SW 1271 (cell line): ENCODE results near the gene DDA1.

Experiments
- DNase-seq, 2 experiments: peaks; one replicate each; lab custom pipeline; 2025; lab: John Stamatoyannopoulos, UW

Gene DDA1

DNA sequence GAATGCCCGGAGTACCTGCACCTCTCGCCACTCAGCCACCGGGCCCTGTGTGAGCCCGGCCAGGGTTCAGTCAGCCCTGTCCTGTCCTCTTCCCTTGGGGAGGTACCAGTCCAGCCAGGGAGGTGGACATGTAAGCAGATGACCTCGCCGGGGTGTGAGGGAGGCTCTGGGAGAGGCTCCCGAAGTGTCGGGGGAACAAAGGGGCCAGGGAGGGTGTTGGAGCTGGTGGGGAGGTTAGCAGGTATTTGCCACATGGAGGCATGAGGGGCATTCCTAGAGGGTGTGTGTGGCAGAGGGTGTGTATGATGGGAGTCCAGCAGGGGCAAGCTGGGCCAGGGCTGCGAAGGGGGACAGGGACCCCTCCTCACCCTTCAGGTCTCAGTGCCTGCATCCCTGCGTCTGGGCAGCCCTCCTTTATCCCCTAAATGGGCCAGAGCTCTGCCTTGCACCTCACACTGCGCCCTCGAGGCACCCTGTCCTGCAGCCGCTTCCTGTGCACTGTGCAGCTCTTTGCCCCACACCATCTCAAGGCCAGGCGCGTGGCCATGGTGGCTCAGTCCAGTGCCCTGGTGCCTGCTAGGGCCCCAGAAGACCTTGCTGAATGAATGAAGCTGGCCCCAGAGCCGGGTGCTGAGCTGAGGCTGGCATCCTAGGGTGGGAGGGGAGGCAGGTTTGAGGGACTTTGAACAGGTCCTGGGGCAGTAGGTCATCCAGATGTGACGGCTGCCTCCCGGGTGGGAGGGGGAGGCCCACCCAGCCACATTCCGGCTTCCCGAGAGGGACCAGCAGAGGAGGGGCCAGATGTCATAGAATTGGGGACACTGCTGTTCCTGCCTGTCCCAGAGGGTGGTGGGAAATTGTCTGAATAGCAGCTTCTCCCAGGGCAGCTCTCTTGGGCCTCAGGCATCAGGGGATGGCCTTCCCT lies 3.1 kb downstream of the DDA1 start:
- no peak for DNase-seq

DNA sequence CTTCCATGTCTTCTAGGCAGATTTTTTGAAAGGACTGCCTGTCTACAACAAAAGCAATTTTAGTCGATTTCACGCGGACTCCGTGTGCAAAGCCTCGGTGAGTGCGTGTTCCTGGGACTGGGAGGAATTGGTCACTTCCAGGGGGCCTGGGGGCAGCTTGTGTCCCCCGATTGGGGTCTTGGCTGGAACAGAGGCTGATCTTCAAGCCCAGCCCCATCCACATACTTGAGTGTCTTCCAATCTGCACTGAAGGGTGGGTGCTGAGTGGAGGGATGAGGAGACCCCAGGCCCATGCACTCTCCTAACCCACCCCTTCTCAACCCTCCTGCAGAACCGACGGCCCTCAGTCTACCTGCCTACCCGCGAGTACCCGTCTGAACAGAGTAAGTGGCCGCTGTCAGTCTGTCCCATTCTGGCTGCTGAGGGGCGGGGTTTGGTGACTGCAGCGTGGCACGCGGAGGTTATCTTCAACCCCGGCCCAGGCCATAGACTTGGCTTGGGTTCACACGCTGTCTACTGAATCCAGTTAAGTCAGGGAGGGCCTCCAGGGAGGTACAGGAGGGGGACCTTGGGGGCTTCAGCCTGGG lies 4.7 kb downstream of the DDA1 start:
- DNase-seq: no peak

DNA sequence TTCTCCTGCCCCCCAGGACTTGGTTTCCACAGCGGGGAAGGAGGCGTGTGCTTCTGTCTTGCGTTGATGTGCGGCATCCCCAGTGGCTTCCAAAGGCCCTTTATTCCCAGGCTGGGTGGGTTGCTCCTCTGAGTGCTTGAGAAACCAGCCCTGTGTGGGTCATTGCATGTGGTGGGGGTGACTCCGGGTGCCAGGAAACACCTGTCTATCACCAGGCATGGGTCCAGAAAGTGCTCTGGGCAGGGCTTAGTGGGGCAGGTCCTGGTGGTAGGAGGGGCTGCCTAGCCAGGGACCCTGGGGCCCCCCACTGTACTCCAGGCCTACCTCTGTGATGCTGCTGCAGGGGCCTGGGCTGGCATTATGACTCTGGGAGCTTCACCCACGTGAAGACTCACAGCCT lies 9.6 kb downstream of the DDA1 start:
- no peak for DNase-seq

DNA sequence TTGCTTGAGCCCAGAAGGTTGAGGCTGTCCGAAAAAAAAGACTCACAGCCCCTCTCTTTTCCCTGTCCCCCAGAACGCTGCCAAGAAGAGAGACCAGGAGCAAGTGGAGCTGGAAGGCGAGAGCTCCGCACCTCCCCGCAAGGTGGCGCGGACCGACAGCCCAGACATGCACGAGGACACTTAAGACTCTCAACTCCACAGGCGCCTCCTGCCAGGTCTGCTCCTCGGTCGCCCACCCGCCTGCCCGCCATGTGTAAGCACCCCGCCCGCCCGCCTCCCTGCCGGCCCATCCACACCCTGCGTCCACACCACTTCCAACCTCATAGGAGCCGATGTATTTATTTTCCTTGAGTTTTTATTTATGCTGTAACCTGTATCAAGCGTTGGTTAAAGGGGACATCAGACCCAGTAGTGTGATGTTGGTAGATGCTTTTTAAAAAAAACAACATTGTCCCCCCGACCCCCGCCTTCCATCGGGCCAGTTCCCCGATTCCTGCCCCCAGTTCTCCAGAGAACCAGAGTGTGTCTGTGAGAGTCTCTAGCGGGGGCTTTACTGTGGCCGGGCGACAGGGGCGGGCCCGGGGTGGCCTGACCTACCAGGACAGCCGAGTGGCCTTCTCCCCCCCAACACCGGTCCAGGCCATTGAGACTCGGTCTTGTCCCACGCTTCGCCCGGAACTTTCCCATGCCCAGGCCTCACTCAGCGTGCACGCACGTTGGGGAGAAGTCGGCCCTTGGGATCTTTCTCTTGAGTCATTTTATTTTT lies 10.3 kb downstream of the DDA1 start:
- DNase-seq: no peak

DNA sequence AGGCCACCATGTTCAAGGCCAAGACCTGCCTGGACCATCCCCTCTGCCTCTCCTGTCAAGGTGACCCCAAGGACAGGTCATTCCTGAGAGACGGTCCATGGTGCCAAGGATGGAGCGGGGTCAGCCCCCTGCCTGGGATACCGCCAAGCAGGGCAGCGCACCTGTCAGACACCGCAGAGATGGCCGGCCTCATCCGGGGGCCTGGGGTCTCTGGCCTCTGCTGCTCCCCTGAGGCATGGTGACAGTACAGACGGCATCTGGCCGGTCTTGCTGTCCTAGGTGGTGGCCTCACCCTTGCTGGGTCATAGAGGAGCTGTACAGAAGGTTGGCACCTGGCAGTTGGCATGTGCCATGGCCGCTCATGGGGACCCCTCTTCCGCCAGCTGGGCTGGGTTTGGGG lies 11.1 kb downstream of the DDA1 start:
- DNase-seq: no peak

DNA sequence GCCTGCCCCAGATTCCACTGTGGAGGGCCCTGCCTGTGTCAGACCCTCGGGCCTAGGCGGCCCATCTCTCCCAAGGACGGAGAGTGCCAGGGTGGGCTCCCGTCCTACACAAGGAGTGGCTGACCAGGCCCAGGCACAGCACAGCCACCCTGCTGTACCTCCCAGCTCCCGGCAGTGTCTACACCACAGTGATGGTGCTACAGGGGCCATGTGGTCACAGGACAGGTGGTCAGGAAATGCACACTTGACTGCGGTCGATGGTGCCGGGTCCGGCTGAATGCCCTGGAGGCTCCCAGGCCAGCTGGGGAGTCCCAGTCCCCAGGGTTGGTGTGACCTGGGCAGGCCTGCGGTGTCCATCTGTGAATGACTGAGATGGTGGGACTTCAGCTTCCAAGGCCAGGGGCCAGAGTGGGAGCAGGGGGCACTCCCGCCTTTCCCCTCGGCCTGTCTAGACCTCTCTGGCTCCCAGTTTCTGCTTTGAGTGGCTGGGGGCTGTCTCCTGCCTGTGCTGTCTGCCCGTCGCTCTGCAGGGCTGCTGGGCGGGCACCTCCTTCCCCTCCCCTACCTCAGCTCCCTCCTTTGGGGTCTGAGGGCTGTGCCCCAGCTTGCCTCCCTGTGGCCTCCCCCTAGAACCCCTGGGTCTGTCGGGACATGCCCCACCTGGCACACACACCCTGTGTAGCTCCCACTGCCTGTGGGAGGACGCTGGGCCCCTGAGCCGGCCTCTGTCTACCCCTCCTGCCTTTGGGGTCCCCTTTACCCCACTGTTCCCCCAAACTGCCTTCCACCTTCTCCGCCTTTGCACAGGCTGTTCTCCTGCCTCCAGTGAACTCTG lies 12.5 kb downstream of the DDA1 start:
- DNase-seq: no peak

DNA sequence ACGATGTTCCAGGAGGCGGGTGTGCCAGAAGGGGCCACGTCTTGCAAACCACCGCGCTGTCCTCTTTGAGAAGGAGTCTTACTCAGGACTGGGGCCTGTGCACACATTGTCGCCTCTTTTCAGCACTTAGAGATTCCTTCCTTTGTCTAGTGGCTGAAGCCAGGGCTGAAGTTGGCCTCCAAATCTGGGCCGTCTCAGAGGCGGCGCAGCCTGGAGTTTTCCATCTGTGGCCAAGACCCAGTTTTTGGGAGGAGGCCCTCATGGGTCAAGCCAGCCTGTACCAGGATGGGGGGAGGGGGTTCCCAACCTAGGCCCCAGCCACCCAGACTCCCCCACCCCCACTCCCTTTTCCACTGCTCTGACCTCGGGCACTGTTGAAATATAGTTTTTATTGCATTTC lies 13.5 kb downstream of the DDA1 start:
- no peak for DNase-seq

DNA sequence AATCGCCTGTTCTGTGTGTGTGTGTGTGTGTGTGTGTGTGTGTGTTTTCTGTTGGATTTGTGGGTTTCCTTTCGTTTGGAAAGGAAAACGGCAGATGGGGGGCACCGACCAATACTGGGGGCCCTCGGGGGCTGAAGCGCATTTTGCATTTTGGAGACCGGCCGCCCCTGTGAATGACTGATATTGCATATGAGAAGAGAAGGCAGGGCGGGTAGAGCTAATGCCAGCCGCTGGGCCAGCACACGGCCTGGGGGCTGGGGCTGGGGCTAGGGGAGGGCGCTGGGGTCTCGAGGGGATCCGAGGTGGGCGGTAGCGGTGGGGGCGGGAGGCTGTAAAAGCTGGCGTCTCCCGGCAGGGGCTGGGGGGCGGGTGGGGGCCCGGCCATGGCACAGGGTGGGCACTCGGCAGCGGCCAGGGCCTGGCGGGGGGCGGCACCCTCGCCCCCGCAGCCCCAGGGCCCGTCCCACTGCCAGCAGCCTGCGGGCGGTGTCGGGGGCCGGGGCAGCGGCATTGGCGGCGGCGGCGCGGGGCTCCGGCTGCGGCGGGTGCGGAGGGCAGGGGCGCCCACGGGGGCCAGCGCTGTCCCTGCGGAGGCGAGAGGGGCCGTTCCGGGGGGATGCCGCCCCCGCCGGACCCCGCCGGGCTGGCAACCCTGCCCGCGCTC lies 14.1 kb downstream of the DDA1 start:
- no peak for DNase-seq

DNA sequence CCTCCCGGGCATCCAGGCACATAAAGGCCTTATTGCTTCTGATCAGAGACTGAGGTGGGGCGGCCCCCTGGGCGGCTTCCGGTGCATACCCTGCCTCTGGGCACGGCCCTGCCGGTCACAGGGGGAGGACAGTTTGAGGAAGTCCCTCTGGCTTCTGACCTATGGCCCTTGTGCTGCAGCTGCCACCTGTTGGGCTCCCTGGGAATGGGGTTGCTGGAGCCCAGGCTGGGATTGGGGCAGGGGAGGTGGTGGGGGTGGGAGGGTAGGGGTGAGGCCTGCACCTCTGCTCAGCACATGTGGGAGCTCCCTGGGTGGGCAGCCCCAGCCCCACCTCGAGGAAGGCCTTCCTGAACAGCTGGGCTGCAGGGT lies 14.6 kb downstream of the DDA1 start:
- no peak for DNase-seq

DNA sequence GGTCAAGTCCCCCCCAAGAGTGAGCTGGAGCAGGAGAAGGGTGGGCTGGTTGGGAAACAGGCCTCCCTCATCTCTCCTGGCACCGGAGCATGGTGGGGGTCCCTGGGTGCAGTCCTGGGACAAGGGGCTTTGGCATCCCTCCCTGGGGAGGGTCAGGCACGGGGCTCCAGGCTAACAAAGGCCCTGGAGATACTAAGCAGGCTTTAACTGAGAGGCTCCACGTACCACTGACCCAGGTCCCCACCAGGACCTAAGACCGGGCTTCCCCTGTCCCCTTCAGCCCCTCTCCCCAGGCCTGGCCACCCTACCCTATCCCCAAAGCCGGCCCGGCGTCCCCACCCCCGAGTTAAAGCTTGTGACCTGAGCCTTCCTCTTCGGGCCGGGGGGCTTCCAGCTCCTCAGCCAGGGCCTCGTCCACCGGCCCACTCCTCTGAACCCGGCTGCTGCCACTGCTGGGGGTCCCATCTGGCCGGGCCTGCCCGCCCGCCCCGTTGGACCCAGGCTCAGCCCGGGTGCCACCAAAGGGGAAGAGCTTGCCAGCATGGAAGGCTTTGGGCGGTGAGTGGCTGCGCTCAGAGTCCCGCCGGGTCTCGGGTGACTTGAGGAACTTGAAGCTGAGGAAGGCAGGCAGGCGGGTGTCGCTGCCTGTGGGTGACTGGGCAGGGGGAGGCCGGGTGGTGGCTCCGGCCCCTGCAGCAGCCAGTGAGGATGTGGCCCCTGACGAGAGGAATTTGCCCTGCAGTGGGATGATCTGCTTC lies 15.2 kb downstream of the DDA1 start:
- DNase-seq: no peak

DNA sequence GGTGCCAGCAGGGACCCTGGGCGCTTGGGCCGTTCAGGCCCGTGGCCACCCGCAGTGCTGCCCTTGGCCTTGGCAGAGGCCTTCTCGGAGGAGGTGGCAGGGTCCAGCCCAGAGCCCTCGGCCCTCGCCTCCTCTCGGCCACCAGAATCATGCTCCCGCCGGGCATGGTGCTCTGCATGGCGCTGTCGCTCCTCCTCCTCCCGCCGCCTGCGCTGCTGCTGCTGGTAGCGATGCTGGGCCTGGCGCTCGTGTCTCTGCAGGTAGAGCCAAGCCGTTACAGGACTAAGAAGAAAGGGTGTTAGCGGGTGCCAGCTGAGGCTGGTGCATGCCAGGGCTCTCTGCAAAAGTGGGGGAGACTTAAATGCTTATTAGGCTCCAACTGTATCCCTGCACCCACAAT lies 15.8 kb downstream of the DDA1 start:
- no peak for DNase-seq

DNA sequence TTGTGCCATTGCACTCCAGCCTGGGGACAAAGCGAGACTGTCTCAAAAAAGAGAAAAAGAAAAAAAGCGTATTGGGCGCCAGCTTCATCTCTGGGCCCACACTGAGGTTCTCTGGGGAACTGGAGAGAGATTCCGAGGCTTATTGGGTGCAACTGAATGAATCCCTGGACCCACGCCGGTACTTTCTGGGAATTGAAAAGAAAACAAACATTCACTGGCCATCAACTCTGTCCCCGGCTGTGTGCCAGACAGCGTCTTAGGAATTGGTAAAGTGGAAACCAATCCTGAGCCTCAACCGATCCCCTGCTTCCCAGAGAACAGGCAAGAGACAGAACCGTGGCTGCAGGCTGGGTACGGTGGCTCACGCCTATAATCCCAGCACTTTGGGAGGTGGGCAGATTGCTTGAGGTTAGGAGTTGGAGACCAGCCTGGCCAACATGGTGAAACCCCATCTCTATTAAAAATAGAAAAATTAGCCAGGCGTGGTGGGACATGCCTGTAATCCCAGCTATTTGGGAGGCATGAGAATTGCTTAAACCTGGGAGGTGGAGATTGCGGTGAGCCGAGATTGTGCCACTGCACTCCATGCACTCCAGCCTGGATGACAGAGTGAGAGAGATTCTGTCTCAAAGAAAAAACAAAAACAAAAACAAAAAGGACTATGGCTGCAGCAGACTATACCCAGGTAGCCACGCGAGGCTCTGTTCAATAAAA lies 16.7 kb downstream of the DDA1 start:
- no peak for DNase-seq

DNA sequence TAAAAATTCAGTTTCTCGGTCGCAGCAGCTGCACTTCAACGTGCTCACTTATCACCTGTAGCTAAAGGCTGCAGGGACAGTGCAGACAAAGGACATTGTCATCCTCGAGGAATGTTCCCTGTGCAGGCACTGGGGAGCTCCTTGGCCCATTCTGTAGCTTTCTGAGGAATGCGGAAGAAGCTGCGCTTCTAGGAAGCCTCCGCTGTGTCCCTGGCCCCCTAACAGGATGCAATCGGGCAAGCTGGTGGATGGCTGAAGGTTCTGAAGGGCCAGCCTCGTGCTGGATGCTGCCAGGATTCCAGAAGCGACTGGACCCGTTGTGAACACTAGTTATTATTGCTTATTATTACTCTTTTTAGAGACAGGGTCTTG lies 17.2 kb downstream of the DDA1 start:
- DNase-seq: no peak

DNA sequence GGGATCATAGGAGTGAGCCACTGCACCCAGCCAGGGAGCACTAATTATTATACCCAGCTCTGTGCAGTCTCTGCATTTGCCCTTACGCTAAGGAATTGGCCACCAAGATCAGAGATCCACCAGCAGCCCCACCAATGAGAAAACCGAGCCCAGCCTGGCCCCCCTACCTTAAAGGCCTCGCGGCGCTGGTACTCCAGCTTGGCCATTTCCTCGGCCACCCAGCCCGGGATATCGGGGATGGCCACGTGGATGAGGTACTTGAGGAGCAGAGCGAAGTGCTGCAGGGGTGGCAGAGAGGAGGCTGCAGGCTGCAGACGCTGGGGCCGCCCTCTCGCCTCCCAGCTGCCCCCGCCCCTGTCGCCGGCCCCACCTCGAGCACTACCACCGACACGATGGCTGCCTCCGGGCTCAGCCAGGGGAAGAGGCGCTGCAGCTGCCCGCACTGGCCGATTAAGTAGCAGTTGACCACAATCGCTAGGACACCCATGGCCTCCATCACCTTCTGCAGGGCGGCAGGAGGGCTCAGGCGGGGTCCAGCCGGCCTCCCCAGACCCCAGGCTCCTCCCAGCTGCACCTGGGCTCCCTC lies 17.8 kb downstream of the DDA1 start:
- DNase-seq: no peak

DNA sequence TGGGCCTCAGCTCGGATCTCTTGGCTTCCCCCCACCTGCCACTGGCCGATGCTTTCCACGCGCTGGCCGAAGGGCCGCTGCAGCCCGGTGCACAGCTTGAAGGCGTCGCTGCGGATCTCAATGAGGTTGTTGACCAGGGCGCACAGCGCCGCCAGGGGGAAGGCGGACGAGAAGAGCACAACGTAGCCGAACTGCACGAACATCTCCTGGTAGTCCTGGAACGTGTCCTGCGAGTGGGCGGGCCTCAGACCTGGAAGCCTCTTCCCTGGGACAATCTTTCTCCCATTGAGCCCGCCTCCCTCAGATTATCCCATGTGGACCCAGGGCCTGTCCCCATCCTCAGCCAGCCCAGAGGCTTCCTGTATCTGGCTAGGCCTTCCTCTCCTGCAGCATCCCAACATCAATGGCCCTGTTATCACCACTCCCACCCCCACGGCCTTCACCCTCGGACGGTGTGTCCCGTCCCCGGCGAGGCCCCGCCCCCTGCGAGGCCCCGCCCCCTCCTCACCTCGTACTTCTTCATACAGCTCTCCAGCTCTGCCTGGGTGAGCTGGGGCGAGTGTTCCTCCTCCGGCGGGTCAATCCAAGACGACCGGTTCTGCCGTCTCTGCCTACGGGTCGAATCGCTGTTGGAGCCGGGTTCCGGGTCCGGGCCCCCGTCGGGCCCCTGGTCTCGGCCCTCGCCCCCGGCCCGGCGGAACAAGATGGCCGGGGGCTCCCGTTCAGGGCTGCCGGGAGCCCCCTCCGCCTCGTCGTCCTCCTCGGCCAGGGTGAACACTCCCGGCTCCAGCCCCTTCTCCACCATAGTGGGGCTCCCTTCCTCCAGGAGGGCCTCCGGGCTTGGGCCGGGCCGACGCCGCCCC lies 18.5 kb downstream of the DDA1 start:
- no peak for DNase-seq

DNA sequence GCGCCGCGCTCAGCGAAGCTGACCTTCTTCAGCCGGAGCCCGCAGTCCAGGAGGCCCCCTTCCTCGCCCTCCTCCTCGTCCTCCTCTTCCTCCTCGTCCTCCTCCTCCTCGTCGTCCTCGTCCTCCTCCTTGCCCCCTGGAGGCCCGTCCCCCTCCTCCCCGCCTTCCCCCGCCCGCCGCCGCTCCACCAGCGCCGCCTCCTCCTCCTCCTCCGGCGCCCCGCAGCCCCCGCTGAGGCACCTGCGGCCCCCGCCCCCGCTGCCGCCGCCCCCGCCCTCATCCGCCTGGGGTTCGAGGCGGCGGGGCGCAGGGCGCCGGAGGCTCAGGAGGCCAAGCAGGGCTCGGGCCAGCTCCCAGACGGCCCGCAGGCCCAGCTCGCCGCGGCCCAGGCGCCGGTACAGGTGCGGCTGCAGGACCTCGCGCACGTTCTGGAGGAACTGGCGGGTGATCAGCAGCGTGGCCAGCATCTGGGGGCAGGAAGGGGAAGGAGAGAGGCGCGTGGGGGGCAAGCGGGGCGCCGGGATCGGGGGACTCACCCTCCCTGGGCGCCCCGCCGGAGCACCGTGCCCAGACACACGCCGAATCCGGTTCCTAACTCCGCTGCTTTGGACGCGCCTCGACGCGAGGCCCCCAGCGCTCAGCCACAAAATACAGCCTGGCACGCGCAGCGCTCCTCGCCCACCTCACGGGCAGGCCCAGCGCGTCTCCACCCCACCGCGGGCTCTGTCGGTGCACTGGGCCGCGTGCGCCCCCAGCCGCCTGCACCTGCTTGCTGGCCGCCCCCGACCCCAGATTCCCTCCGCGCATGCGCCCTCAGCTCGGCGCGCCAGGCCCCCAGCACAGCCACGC lies 19.4 kb downstream of the DDA1 start:
- DNase-seq: no peak

DNA sequence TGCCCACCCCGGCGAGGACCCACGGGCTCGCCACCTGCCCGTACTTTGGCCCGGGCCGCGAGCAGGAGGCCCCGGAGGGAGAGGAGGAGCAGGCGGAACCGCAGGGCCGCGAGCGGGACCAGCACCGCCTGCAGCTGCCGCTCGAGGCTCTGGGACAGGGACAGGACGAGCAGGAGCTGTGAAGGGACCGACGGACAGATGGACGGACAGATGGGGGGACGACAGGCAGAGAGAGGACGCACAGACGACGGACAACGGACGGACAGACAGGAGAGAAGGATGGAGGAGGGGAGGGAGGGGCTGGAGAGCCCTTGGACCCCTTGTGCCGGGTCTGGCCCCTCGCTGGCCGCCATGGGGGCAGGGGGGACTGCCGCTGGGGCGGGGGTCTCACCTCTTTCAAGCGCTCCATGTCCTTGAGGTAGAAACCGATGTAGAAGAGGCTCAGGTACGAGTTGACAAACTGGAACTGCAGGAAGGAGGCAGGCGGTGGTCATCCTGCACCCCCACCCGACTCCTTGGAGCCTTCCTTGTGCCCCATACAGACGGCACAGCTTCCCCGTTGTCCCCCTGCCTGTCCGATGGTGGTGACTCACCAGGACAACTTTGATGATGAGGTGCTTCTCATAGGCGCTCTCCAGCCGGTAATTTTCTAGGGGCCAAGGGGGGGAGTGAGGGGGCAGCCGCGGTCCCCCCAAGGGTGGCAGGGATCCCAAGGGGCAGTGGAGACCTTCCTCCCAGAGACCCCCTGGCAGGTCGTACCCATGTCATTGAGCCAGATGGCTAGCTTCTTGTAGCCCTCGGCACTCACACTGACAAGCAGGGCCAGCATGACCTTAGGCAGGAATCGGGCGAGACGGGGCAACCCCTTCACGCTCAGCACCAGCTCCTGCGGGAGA lies 20.3 kb downstream of the DDA1 start:
- no peak for DNase-seq
